GM19025 (cell line): ENCODE measurements around the gene TSPAN14.

Source experiments
- ATAC-seq: cut with Tn5 transposase; IDR thresholded peaks from one replicate; pipeline ENCODE4 v1.9.1; 2021; ENCODE audit warnings: mild to moderate bottlenecking, low read depth, moderate library complexity; ENCODE audit not compliant: unreplicated experiment

TSPAN14 gene

DNA sequence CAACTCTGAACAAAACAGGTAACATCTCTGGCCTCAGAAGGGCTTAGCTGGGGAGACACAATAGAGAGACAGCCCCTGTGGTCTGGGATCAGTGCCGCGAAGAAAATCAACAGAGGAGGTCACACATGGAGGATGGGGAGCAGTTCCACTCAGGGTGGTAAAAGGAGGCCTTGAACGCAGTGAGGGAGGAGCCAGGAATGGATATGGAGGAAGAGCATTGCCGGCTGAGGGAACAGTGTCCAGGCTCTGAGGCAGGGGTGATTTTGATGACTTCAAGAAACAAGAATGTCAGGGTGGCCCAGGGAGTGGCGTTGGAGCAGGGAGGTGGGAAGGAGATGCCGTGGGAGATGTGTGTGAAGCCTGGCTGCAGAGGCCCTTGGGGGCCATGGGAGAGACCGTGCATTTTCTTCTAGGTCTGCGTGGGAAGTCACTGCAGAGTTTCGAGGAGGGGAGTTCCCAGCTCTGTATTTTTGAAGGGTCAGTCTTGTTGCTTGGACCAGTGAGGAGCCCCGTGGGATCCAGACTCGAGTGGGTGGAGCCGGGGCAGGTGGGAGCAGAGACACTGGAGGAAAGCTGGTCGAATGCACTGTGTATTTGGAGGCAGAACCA is 47.9 kb downstream of the TSPAN14 start:
- no peak for ATAC-seq

DNA sequence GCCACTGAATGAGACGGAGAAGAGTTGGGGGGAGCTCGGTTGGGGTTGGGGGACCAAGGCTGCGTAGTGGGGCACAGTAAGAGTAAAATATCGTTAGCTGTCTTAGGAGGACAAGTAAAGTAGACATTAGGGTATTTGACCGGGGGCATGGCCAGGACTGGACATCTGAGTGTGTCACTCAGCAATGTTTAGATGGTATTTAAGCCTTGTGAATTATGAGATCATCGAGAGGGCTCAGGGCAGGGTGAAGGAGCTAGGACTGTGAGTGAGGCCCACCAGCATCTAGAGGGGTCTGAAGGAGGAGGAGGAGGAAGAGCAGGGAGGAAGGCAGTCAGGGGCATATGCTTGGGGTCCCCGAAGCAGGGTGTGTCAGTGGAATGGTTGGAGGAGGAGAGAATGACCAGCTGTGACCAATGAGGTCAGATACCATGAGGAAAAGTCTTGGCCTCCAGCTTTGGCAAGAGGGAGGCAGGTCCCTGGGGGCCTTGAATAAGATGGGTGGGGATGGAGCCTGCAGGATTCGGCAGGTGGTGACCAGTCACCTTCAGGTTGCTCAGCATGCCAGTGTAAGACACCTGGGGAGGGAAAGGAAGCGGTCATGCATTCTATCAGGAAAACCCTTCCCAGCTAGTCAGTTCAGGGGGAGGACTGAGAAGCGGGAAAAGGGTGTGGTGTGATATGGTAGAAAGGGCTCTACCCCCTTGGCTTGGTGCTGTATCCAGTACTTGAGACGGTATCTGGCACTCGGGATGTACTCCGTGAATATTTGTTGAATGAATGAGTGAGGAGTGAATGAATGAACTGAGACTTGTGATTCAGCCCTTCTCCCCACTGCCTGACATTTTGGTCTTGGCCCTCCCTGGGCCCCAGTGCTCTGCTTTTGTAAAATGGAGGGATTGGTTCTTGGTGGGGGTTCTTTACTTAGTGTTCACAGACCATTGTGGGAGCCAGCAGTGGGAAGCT is 48.8 kb downstream of the TSPAN14 start:
- ATAC-seq, result no peak

DNA sequence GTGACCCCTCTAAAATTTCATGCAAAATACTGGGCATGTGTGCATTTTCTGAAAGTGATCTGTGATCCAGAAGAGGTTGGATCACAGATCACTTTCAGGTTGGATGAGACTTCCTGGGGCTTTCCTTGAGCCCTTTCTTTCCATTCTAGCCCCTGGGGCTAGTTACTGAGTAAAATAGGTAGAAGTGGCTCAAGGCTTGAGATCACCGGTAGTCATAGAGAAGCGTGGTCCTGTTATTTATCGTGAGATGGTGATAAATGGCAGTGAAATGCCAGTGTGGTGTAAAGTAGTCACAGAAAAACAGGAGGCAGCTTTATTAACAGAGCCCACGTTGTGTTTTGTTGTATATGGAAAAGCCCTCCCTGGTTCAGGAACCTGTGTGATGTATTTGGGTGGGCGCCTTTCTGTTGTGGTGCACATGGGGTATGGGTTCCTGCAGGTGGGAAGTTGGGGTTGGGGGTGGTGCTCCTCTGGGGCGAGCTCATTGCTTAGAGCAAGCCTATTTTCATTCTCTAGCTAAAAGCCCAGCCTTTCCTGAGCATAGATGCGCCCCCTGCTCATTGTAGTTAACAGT is 49.6 kb downstream of the TSPAN14 start:
- ATAC-seq, result no peak

DNA sequence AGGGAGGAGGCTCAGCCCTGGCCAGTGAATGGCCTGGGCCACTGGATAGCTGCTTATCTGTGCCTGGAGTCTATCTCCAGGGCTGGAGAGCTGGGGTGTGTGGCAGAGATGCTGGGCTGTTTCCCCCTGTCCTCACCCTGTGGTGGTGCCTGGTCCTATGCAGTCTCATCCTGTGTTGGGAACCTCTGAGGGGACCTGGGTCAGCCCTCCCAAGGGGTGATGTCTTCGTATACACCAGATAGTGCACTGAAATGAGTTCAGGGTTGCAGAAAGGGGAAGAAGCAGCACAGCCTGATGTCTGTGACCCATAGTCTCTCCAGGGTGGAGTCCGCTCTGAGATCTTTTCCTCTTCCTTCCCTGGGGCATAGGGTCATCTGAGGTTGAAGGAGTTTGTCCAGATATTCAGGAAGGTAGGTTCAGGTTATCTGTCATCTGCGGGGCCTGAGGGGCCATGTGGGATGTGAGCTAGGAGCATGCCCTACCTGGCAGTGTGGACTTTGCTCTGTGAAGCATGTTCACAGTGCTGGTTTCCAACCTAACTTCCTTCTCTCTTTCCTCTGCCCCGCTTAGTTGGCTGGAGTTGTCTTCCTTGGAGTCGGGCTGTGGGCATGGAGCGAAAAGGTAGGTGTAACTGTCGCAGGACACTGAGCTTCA is 50.2 kb downstream of the TSPAN14 start:
- ATAC-seq, result no peak

DNA sequence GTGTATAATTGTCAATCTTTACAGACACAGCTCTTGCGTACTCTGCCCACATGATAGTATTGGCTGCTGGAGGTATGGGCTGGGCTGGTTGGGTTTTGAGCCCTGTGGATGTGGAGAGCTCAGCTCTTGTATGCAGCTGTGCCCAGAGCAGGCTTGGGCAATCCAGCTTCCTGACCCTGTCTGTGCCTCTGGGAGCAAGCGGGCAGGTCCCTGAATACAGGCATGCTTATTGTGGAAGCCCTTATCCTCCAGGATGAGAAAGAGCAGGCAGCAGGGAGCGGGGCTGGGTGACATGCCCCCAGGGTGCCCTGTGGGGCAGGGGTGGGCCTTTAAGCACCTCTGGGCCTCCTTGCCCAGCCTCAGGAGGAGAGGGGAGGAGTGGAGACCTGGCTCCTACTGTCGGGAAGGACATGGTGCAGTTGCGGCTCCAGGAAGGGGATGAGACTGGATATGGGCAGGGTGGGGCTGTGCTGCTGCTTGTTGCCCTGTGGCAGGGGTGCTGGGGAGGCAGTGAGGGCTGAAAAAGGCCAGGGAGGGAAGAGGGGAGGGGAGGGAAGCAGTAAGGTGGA is 50.9 kb downstream of the TSPAN14 start:
- ATAC-seq, result no peak

DNA sequence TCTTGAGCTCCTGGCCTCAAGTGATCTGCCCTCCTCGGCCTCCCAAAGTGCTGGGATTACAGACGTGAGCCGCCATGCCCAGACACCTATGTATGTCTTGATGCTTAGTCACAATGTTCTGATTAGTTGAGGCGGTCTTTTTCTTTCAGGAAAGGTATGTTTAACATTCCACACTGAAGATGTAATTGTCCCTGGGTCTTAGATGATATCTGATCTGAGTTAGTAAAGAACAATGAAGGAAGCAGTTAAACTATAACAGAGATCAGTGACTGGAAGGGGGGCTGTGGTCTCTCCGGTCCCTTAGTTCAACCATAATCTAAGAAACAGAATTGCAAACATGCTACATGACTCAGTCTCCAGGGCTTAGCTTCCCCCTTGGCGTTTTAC is 52.1 kb downstream of the TSPAN14 start:
- ATAC-seq, result no peak

DNA sequence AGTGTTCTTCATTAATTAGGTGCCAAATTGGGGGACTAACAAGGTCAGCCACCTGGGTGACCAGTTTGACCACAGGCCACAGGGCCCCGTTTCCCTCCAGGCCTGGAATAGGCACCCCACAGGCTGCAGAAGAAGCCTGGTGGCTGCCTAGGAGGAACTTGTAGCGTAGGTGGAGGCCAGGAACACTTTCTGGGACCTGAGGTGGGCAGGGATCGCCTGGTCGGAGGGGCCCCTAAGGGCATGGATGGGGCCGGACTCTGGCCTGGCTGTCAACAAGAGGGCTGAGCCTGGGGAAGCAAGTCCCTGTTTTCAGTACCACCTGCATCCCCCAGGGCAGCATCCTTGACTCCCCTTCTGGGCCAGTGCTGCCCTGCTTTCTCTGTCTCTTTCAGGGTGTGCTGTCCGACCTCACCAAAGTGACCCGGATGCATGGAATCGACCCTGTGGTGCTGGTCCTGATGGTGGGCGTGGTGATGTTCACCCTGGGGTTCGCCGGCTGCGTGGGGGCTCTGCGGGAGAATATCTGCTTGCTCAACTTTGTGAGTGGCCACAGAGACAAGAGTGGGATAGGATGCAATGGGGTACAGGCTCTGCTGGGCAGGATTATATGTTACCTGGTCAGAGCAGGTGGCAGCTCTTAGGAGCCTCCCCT is 52.9 kb downstream of the TSPAN14 start:
- ATAC-seq, result no peak

DNA sequence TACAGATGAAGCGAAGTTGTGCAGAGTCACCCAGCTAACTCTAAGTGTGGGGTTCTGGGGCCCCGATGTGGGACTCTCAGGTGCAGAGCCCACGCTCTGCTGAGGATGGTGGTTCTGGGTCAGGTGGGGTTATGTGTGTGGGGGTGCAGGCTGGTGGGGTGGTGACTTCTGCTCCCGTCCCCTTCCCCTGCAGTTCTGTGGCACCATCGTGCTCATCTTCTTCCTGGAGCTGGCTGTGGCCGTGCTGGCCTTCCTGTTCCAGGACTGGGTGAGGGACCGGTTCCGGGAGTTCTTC is 54.9 kb downstream of the TSPAN14 start:
- no peak for ATAC-seq

DNA sequence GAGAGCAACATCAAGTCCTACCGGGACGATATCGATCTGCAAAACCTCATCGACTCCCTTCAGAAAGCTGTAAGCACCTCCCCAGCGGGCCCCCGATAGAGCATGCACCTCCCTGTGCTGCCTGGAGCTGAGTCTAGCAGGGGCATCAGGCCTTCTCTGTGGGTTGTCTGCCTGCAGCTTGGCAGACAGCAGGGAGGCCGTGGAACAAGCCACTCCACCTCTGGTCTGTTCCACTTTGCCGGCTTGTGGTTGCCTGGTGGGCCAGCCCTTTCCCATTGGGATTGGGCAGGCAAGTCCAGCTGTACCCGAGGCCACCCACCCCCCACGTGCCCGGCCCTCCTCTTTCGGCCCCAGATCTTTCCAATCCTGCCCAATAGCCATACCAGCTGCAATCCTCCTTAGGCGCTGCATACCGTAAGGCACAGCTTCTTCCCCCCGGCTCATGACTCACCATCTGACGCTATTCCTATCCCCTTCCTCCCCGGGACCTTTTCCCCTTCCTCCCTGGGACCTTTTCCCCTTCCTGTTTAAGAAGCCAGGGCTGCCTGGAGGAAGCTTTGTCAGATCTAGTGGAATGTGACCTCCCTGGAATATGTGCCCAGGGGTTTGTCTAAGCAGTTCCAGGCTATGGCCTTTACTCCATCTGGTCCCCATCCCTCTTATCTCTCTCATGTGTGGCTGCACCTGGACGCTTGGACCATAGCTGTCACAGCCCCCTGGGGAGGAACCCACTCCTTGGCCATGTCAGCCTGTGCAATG is 55.5 kb downstream of the TSPAN14 start:
- ATAC-seq, result no peak

DNA sequence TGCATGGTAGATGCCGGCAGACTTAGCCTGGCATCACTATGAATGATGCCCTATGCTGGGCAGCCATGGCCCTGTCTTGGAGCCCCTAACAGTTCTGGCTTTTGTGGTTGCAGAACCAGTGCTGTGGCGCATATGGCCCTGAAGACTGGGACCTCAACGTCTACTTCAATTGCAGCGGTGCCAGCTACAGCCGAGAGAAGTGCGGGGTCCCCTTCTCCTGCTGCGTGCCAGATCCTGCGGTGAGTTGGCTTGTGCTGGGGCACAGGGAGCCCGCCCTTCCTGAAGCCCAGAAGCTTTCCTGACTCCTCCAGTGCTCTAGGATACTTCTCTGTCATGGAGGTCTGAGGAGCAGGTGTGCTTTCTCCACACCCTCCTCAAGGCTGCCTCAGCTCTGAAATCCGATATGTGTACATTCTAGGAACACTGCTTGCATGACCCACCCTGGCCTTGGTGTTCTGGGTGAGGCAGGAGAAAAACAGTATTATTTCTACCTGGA is 58.0 kb downstream of the TSPAN14 start:
- no peak for ATAC-seq

DNA sequence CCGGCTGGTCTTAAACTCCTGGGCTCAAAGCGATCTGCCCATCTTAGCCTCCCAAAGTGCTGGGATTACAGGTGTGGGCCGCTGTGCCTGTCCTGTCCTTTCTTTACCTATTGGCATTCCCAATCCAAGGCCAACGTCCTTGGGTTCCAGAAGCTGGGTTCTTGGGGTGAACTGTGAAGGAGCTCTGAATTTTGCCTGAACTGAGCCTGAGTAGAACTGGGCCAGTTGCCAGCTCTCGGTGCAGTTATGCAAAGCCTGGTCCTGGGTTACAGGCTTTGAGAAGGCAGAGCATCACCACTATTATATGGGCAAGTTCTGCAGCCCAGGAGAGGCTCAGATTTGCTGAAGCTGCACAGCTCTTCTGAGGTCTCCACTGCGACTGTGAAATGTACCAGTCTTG is 59.0 kb downstream of the TSPAN14 start:
- ATAC-seq, result no peak

DNA sequence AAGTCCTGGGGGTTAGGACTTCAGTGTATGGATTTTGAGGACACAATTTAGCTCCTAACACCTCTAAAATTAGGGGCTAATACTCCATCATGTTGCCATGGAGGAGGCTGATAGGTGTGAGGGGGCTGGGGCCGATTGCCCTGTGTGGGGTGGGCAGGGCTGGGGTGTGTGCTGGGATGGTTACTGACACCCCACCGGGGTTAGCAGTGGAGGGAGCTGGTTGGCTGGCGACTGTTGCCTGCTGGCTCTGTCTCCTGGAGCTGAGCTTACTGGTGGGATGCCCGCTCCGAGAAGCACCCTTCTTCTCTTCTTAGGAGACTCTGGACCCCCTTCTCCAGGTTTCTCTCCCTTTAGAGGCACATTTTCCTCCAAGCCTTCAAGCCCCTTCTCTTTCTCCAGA is 61.4 kb downstream of the TSPAN14 start:
- no peak for ATAC-seq

DNA sequence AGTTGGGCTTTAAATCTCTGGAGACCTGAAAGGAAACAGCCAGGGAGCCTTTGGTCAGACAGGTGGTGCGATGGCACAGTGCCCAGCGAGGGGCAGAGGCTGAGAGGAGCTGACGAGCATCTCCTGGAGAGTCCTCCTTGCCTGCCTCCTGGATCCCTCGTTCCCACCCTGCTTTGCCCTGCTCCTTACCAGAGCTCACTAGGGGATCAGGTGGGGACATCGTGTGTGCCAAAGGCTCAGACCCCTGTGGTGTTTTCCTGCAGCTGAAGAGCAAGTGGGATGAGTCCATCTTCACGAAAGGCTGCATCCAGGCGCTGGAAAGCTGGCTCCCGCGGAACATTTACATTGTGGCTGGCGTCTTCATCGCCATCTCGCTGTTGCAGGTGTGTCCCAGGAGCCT is 61.8 kb downstream of the TSPAN14 start:
- ATAC-seq, result no peak

DNA sequence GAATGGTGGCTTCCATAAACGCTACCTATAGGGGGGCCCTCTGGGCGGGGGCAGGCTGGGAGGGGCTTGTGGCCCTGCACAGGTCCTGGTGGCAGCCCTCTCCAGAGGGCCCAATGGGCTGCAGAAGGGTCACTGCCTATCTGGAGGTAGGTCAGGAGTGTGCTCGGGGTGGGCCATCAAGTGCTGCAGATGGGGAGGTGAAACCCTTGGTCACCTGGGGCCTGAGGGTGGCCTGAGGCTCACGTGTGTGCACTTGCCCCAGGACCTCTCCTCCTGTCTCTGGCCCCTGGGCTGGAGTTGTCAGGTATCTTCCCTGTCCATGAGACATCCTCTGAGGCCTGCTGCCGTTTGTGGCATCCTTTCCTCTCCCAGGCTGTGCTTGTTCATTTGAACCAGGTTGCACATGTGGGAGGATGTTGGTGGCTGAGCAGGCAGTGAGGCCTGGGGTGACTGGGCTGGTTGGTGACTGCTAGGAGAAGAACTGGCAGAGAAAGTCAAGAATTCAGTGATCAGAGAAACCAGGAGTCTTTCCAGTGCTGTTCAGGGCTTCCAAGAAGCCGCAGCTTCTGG is 62.5 kb downstream of the TSPAN14 start:
- no peak for ATAC-seq

DNA sequence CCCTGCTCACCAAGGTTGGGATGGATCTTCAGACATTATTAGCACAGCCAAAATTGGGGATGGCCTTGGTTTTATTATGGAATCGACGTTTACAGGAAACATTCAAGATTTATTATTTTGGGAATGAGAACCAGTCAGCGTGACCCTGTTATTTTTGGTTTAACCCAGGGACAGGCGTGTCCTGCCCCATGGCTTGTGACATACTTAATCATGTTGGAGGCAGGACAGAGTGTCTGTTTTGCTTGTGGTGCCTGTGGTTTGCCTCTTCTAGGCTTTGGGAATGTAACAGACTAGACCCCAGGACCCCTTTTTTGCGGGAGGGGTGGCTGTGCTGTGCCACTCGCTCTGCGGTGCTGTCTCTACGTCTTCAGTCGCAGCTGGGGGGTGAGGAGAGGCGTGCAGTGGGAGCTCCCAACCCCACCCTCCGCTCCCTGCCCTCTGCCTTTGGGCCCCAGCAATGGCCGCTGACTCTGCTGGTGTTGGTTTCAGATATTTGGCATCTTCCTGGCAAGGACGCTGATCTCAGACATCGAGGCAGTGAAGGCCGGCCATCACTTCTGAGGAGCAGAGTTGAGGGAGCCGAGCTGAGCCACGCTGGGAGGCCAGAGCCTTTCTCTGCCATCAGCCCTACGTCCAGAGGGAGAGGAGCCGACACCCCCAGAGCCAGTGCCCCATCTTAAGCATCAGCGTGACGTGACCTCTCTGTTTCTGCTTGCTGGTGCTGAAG is 63.5 kb downstream of the TSPAN14 start:
- no peak for ATAC-seq

DNA sequence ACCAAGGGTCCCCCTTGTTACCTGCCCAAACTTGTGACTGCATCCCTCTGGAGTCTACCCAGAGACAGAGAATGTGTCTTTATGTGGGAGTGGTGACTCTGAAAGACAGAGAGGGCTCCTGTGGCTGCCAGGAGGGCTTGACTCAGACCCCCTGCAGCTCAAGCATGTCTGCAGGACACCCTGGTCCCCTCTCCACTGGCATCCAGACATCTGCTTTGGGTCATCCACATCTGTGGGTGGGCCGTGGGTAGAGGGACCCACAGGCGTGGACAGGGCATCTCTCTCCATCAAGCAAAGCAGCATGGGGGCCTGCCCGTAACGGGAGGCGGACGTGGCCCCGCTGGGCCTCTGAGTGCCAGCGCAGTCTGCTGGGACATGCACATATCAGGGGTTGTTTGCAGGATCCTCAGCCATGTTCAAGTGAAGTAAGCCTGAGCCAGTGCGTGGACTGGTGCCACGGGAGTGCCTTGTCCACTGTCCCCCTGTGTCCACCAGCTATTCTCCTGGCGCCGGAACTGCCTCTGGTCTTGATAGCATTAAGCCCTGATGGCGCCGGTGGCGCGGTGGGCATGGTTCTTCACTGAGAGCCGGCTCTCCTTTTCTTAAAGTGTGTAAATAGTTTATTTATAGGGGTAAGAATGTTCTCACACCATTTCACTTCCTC is 64.2 kb downstream of the TSPAN14 start:
- ATAC-seq, result peak; percentile 35

DNA sequence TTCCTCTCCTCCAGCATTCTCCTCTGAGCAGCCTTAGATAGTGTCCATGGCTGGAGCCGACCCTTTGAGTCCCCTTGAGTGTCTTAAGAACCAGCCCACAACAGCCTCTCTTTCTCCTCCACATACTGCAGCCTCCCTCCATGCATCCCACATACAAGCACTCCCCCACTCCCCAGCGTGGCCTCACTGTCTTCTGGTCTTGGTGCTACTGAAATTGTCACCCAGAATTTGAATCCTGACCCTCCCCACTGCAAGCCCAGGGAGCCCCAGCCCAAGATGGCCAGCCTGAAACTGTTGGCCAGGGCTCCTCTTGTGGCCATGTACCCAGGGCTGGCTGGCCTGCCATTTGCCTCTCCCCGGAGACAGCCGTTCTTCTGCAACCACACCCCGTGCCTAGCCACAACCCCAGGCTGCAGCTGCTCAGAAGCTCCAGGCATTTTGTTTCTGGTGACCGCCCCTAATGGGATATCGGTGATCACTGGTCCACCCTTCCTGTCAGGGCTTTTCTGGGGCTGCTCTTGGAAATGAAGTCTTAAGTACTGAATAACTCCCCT is 64.8 kb downstream of the TSPAN14 start:
- ATAC-seq, result peak; percentile 12
